Motor neuron (in vitro differentiated cells): ENCODE results near the gene TMEM60. TPM values are rescaled to one million over a fixed set of nuclear protein-coding genes. Genes with fewer than 3 reads are reported as not detected.
"Not testable (repeated sequence)": the region's sequence is repeated elsewhere in the genome, so short reads cannot be mapped to it uniquely, and the experiment has no call there.

Experiments
- ATAC-seq, 8 experiments: fragments of 200-7000 bp; cut with Tn5 transposase; replicated peaks in 6 of 8; 2 replicates each; pipeline ENCODE4 v1.8.0; 2021; ENCODE audit warnings: mild to moderate bottlenecking in 8 of 8, moderate library complexity in 8 of 8
- H3K27ac ChIP-seq, 2 donors: fragments of 250-450 bp; sonication (Bioruptor Pico); 2 replicates each; pipeline ENCODE4 v1.9.0; 2021; ENCODE audit warnings: antibody characterized with exemption in 2 of 2, mild to moderate bottlenecking in 2 of 2, moderate library complexity in 1 of 2
- H3K4me1 ChIP-seq, 2 donors: fragments of 250-450 bp; sonication (Bioruptor Pico); replicated peaks in 1 of 2; 2 replicates each; pipeline ENCODE4 v1.6.1; 2021; ENCODE audit warnings: antibody characterized with exemption in 2 of 2, mild to moderate bottlenecking in 2 of 2, moderate library complexity in 1 of 2
- H3K4me3 ChIP-seq, 5 donors: fragments of 250-450 bp; sonication (Bioruptor Pico); 2 replicates each; pipeline ENCODE4 v1.9.0; 2021; ENCODE audit warnings: antibody characterized with exemption in 5 of 5, mild to moderate bottlenecking in 5 of 5, moderate library complexity in 4 of 5
- WGBS, 10 experiments: fragments of 450-650 bp; shearing (Covaris generic); methylation state at CpG; one replicate each; pipeline ENCODE4 v1.0.0; 2022; 5-methylcytosine and 5-hydroxymethylcytosine counted together
- in situ Hi-C, 9 experiments: fragments of 400-800 bp; cut with MboI; loops; one replicate each; pipeline ENCODE4 v1.15.0; 2021; ENCODE audit warnings: low sequenced_read_pairs in 9 of 9, low pct_unique_long_range_greater_than_20kb in 2 of 9; ENCODE audit not compliant: unreplicated experiment in 9 of 9
- total RNA-seq, 8 experiments: library from RNA; unstranded; fragments of 300-600 nt; gene quantifications; 2 replicates each; pipeline versions ENCODE4 v1.2.3 to v1.2.4, GENCODE V29; 2022

Gene TMEM60
- total RNA-seq, 8 experiments from 2014 or later, result 17.0 to 28.2 (median 20.4) TPM

- no peak overlapping the region for H3K4me3 ChIP-seq
- in situ Hi-C loops, result no loop called here
- WGBS, 10 experiments, result 67 to 100% (median 86%) methylated on average over 1 to 2 of the region's 2 CpGs; no CpG with 5 or more reads in 3 of the 10 experiments
- no peak for ATAC-seq
- no peak overlapping the region for H3K27ac ChIP-seq
- peaks cover 7 to 15% of the 10 kb centered on the region in 2 donors for H3K4me1 ChIP-seq
These were observed 2.5 kb upstream of the TMEM60 start for GRCh38 chr7:77800730-77801129.

- no peak for ATAC-seq
- H3K4me1 ChIP-seq, result peaks cover 7 to 15% of the 10 kb centered on the region in 2 donors
- no peak overlapping the region for H3K27ac ChIP-seq
- H3K4me3 ChIP-seq, result peak overlapping the region; percentile 58 to 88 (median 78)
- 17 to 71% (median 50%) methylated on average over 1 to 4 of the region's 4 CpGs; no CpG with 5 or more reads in 2 of the 10 experiments for WGBS, 10 experiments
- in situ Hi-C loops, result no loop called here
These were observed 1.9 kb upstream of the TMEM60 start for GRCh38 chr7:77800158-77800557.

- peak; percentile 0 to 2 (median 1) for ATAC-seq
- H3K27ac ChIP-seq, result peak overlapping the region; percentile 76 to 86
- WGBS, 10 experiments, result 0 to 33% (median 8%) methylated on average over 1 to 7 of the region's 55 CpGs
- peaks cover 7 to 15% of the 10 kb centered on the region in 2 donors for H3K4me1 ChIP-seq
- peak overlapping the region; percentile 58 to 88 (median 78) for H3K4me3 ChIP-seq
- in situ Hi-C loops, result no loop called here
These were observed 1.1 kb upstream of the TMEM60 start for GRCh38 chr7:77799078-77799964.

GRCh38 chr7:77797734-77798393, 370 bp downstream of the TMEM60 start:
- WGBS, 10 experiments, result 0% methylated on average over 1 to 30 of the region's 35 CpGs; no CpG with 5 or more reads in 2 of the 10 experiments
- Histone ChIP-seq H3K27ac (peak overlapping the region; percentile 57 to 80), H3K4me1 (peaks cover 7 to 15% of the 10 kb centered on the region in 2 donors), H3K4me3 (peak overlapping the region; percentile 72 to 88 (median 79))
- in situ Hi-C loops, result no loop called here
- peak; percentile 11 to 36 (median 33) for ATAC-seq

GRCh38 chr7:77796960-77797359, 1.3 kb downstream of the TMEM60 start:
- H3K27ac ChIP-seq, result no peak overlapping the region
- WGBS, 10 experiments, result 2 to 72% (median 43%) methylated on average over 1 to 5 of the region's 5 CpGs; no CpG with 5 or more reads in 3 of the 10 experiments
- H3K4me3 ChIP-seq, result peak overlapping the region; percentile 72 to 88 (median 79)
- peaks cover 7 to 15% of the 10 kb centered on the region in 2 donors for H3K4me1 ChIP-seq
- no peak for ATAC-seq
- in situ Hi-C loops, result no loop called here

GRCh38 chr7:77796109-77796508, 2.1 kb downstream of the TMEM60 start:
- in situ Hi-C loops, result no loop called here

GRCh38 chr7:77794000-77794399, 4.2 kb downstream of the TMEM60 start:
- Histone ChIP-seq H3K4me3 (no peak overlapping the region), H3K4me1 (peaks cover 4 to 7% of the 10 kb centered on the region in 2 donors), H3K27ac (no peak overlapping the region)
- in situ Hi-C loops, result no loop called here
- no peak for ATAC-seq
- 90 to 100% (median 100%) methylated on average over 1 to 4 of the region's 4 CpGs for WGBS, 10 experiments

More at GRCh38 chr7:77796109-77796508, 2.1 kb downstream of the TMEM60 start:
- ATAC-seq, result no peak
- WGBS, 10 experiments, result 50 to 100% (median 100%) methylated on average over 1 to 2 of the region's 3 CpGs; no CpG with 5 or more reads in 7 of the 10 experiments
- Histone ChIP-seq H3K27ac (no peak overlapping the region), H3K4me1 (peaks cover 7 to 15% of the 10 kb centered on the region in 2 donors), H3K4me3 (no peak overlapping the region)

- ATAC-seq, result no peak
- Histone ChIP-seq H3K4me1 (peaks cover 3 to 6% of the 10 kb centered on the region in 2 donors), H3K4me3 (no peak overlapping the region), H3K27ac (no peak overlapping the region)
- 89 to 100% (median 100%) methylated on average over 1 to 2 of the region's 2 CpGs; no CpG with 5 or more reads in 3 of the 10 experiments for WGBS, 10 experiments
- in situ Hi-C loops, result no loop called here
These were observed 6.3 kb downstream of the TMEM60 start for GRCh38 chr7:77791956-77792355.

- 57 to 96% (median 80%) methylated on average over 5 to 6 of the region's 6 CpGs; no CpG with 5 or more reads in 1 of the 10 experiments for WGBS, 10 experiments
- no peak overlapping the region for H3K27ac ChIP-seq
- in situ Hi-C loops, result no loop called here
- H3K4me3 ChIP-seq, result no peak overlapping the region
- no peaks in the 10 kb centered on the region for H3K4me1 ChIP-seq
- peak in 1 of 8 experiments; percentile 47 for ATAC-seq
These were observed 6.9 kb downstream of the TMEM60 start for GRCh38 chr7:77791336-77791735.

- no peak for ATAC-seq
- Histone ChIP-seq H3K27ac (no peak overlapping the region), H3K4me1 (no peaks in the 10 kb centered on the region), H3K4me3 (no peak overlapping the region)
- WGBS, 10 experiments, result 100% methylated on average over 1 to 2 of the region's 2 CpGs; no CpG with 5 or more reads in 7 of the 10 experiments
- in situ Hi-C loops, result no loop called here
These were observed 9.8 kb downstream of the TMEM60 start for GRCh38 chr7:77788327-77788902.

- in situ Hi-C loops, result no loop called here
These were observed 11.5 kb downstream of the TMEM60 start for GRCh38 chr7:77786741-77787140.

GRCh38 chr7:77786018-77786417, 12.2 kb downstream of the TMEM60 start:
- H3K4me3 ChIP-seq, result no peak overlapping the region
- ATAC-seq, result no peak
- H3K4me1 ChIP-seq, result no peaks in the 10 kb centered on the region
- 80 to 100% (median 93%) methylated on average over 1 to 2 of the region's 3 CpGs; no CpG with 5 or more reads in 3 of the 10 experiments for WGBS, 10 experiments
- no peak overlapping the region for H3K27ac ChIP-seq
- in situ Hi-C loops, result no loop called here

More at GRCh38 chr7:77786741-77787140, 11.5 kb downstream of the TMEM60 start:
- Histone ChIP-seq H3K27ac (no peak overlapping the region), H3K4me3 (no peak overlapping the region), H3K4me1 (no peaks in the 10 kb centered on the region)
- ATAC-seq, result no peak

GRCh38 chr7:77784426-77784825, 13.8 kb downstream of the TMEM60 start:
- not testable (repeated sequence) for H3K4me3 ChIP-seq
- WGBS, 10 experiments, result 86 to 100% (median 95%) methylated on average over 1 to 10 of the region's 10 CpGs

More at GRCh38 chr7:77784426-77784825, 13.8 kb downstream of the TMEM60 start:
- ATAC-seq, in situ Hi-C loops, H3K27ac ChIP-seq, H3K4me1 ChIP-seq: not testable (repeated sequence)
